Keratinocyte (primary cell): ENCODE data around the gene KLHL9. TPM values are rescaled to one million over a fixed set of nuclear protein-coding genes. Genes with fewer than 3 reads are reported as not detected.
A peak's percentile ranks its signal among the peaks of the same experiment; 100 is the strongest.

Experiments used
- DNase-seq: peaks from one replicate; pipeline ENCODE4 v3.0.0-alpha.2; 2011; ENCODE audit warnings: low read depth, missing footprints, low spot score
- FAIRE-seq: peaks from 2 replicates; lab custom pipeline; 2011; peaks lifted over from hg19 to GRCh38; lab: Jason Lieb, UNC
- H2AFZ ChIP-seq: 2 replicates; pipeline ENCODE4 v1.6.0; 2012; ENCODE audit warnings: low read length, control low read depth, inconsistent platforms; ENCODE audit not compliant: control insufficient read depth
- H3K27ac ChIP-seq: 2 replicates; pipeline ENCODE4 v1.5.1; 2011; ENCODE audit warnings: low read length; ENCODE audit not compliant: control insufficient read depth, insufficient read depth
- H3K27me3 ChIP-seq: 3 replicates; pipeline ENCODE4 v1.6.0; 2011; ENCODE audit warnings: low read length; ENCODE audit not compliant: control insufficient read depth, insufficient read depth; ENCODE audit errors: extremely low read depth
- H3K36me3 ChIP-seq, 2 experiments: 2 replicates in 1 of 2; 3 replicates in 1 of 2; pipeline ENCODE4 v1.5.1; 2011; ENCODE audit warnings: low read length in 2 of 2, mild to moderate bottlenecking in 1 of 2; ENCODE audit not compliant: control insufficient read depth in 2 of 2, insufficient read depth in 2 of 2; ENCODE audit errors: extremely low read depth in 1 of 2
- H3K4me1 ChIP-seq: 3 replicates; pipeline ENCODE4 v1.5.1; 2011; ENCODE audit warnings: low read length; ENCODE audit not compliant: control insufficient read depth, insufficient read depth; ENCODE audit errors: extremely low read depth
- H3K4me2 ChIP-seq: 3 replicates; pipeline ENCODE4 v1.6.0; 2011; ENCODE audit warnings: low read depth, low read length; ENCODE audit not compliant: control insufficient read depth, insufficient read depth; ENCODE audit errors: extremely low read depth
- H3K4me3 ChIP-seq, 3 experiments: fragments of 200-600 bp in 1 of 3; sonication (generic) in 1 of 3; 2 replicates in 2 of 3; 3 replicates in 1 of 3; pipeline ENCODE4 v1.5.1; 2011 to 2016; ENCODE audit warnings: low read length in 3 of 3, mild to moderate bottlenecking in 3 of 3, control low read depth in 2 of 3, inconsistent platforms in 1 of 3, low read depth in 1 of 3, mixed read lengths in 1 of 3, mixed run types in 1 of 3, moderate library complexity in 1 of 3; ENCODE audit not compliant: control insufficient read depth in 2 of 3, insufficient read depth in 2 of 3; ENCODE audit errors: extremely low read depth in 1 of 3
- H3K79me2 ChIP-seq: 2 replicates; pipeline ENCODE4 v1.6.0; 2012; ENCODE audit warnings: low read length; ENCODE audit not compliant: control insufficient read depth, insufficient read depth
- H3K9ac ChIP-seq: 3 replicates; pipeline ENCODE4 v1.6.0; 2011; ENCODE audit warnings: low read length; ENCODE audit not compliant: control insufficient read depth, insufficient read depth; ENCODE audit errors: extremely low read depth
- H3K9me1 ChIP-seq: 3 replicates; pipeline ENCODE4 v1.6.0; 2011; ENCODE audit warnings: low read length; ENCODE audit not compliant: control insufficient read depth, insufficient read depth; ENCODE audit errors: extremely low read depth
- H3K9me3 ChIP-seq: 2 replicates; pipeline ENCODE4 v1.5.1; 2012; ENCODE audit warnings: low read depth, low read length; ENCODE audit not compliant: control insufficient read depth
- H4K20me1 ChIP-seq: 3 replicates; pipeline ENCODE4 v1.6.0; 2011; ENCODE audit warnings: low read length; ENCODE audit not compliant: control insufficient read depth, insufficient read depth; ENCODE audit errors: extremely low read depth
- CTCF ChIP-seq, 3 experiments: IDR thresholded peaks in 1 of 3; conservative IDR thresholded peaks in 1 of 3; optimal IDR thresholded peaks in 1 of 3; 2 replicates in 2 of 3; 3 replicates in 1 of 3; pipeline versions ENCODE3 to v1.5.1; 2011; ENCODE audit warnings: low read length in 3 of 3, mild to moderate bottlenecking in 3 of 3, moderate library complexity in 2 of 3, control low read depth in 1 of 3, inconsistent platforms in 1 of 3; ENCODE audit not compliant: insufficient read depth in 2 of 3; ENCODE audit errors: extremely low read depth in 1 of 3
- EZH2 ChIP-seq: IDR thresholded peaks from one replicate; pipeline ENCODE4 v1.6.1; 2012; ENCODE audit warnings: inconsistent platforms, mild to moderate bottlenecking, low read length, moderate library complexity
- dilution Hi-C: fragments of 300-500 bp; cut with MboI; formaldehyde crosslinking; loops from one replicate; pipeline ENCODE4 v1.7.0; 2020; ENCODE audit warnings: low sequenced_read_pairs; ENCODE audit not compliant: extremely low pct_ligation_motif_present
- polyA plus RNA-seq, 5 experiments: library from polyadenylated mRNA; depleted of rRNA in 3 of 5; stranded (reverse) in 3 of 5; stranded (forward) in 1 of 5; unstranded in 1 of 5; fragments of >200 nt; gene quantifications; 1 replicate in 1 of 5; 2 replicates in 3 of 5; 3 replicates in 1 of 5; pipeline versions ENCODE4 v1.2.1 to v1.2.3, GENCODE V29; 2011 to 2012; ENCODE audit warnings: missing spikeins in 2 of 5, low read depth in 1 of 5, low replicate concordance in 1 of 5

The KLHL9 gene
- polyA plus RNA-seq, 1 donor (not counting 4 experiments of a cell fraction or from before 2014, with no cell fraction given): 18.7 TPM

- no peak overlapping the region for H2AFZ ChIP-seq
- H4K20me1 ChIP-seq: no peaks in the 10 kb centered on the region
- TF ChIP-seq EZH2 (no peak), CTCF (optimal IDR thresholded peaks at IDR 0.05 in 1 of 3, IDR thresholded peaks at IDR 0.05 in 1 of 3, conservative IDR thresholded peaks at IDR 0.05 in 1 of 3; ENCODE audit: extremely low read depth in 1 of 3, insufficient read depth in 2 of 3, low read length in 3 of 3) (no peak)
- H3K79me2 ChIP-seq: peaks cover 36% of the 10 kb centered on the region
- dilution Hi-C loops: no loop called here
- no peaks in the 10 kb centered on the region for H3K9me1 ChIP-seq
- no peak overlapping the region for H3K9ac ChIP-seq
- H3K9me3 ChIP-seq: no peaks in the 10 kb centered on the region
- H3K27ac ChIP-seq: no peak overlapping the region
- no peak for DNase-seq
- no peak for FAIRE-seq
- no peak overlapping the region for H3K4me3 ChIP-seq
- no peaks in the 10 kb centered on the region for H3K27me3 ChIP-seq
- H3K4me2 ChIP-seq: no peak overlapping the region
- peaks cover 17% of the 10 kb centered on the region for H3K4me1 ChIP-seq
- H3K36me3 ChIP-seq: peaks cover 0 to 7% of the 10 kb centered on the region in 2 experiments
Observed at GRCh38 chr9:21336457-21336856, 1.3 kb upstream of the KLHL9 start.

DNA sequence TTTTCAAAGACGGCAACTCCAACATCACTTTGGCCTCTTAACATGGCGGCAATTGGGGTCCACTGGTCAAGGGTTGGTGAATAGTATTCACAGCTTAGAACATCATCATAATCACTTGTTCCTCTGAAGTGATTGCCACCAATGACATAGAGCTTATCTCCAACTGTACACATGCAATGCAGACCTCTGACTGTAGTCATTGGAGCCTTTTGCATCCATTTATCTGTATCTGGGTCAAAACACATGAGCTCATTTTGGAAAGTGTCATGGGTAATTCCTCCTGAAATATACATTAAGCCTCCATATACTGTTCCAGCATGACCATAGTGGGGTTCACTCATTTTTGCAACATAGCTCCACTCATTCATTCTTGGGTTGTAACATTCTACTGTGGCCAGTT, 2.0 kb downstream of the KLHL9 start:
- no peaks in the 10 kb centered on the region for H3K9me3 ChIP-seq
- dilution Hi-C loops: no loop called here
- H4K20me1 ChIP-seq: no peaks in the 10 kb centered on the region
- TF ChIP-seq CTCF (optimal IDR thresholded peaks at IDR 0.05 in 1 of 3, IDR thresholded peaks at IDR 0.05 in 1 of 3, conservative IDR thresholded peaks at IDR 0.05 in 1 of 3; ENCODE audit: extremely low read depth in 1 of 3, insufficient read depth in 2 of 3, low read length in 3 of 3): no peak
- no peak for TF ChIP-seq EZH2
- no peak for DNase-seq
- H3K4me3 ChIP-seq: no peak overlapping the region
- H2AFZ ChIP-seq: no peak overlapping the region
- H3K9ac ChIP-seq: no peak overlapping the region
- H3K4me1 ChIP-seq: peaks cover 21% of the 10 kb centered on the region
- no peaks in the 10 kb centered on the region for H3K27me3 ChIP-seq
- H3K36me3 ChIP-seq: peaks cover 0 to 7% of the 10 kb centered on the region in 2 experiments
- H3K4me2 ChIP-seq: peak overlapping the region; percentile 73
- peak; percentile 81 for FAIRE-seq
- H3K79me2 ChIP-seq: peaks cover 66% of the 10 kb centered on the region
- no peaks in the 10 kb centered on the region for H3K9me1 ChIP-seq
- H3K27ac ChIP-seq: no peak overlapping the region
